GM18909 (cell line): ENCODE measurements around the gene TBCK.

Experiments
- ATAC-seq: cut with Tn5 transposase; IDR thresholded peaks from one replicate; pipeline ENCODE4 v1.9.1; 2021; ENCODE audit warnings: mild to moderate bottlenecking; ENCODE audit not compliant: unreplicated experiment, poor library complexity

Gene TBCK

GRCh38 chr4:106291678-106292077, 24.3 kb downstream of the TBCK start:
- ATAC-seq = no peak

- ATAC-seq = no peak
Measured at GRCh38 chr4:106289737-106290136, 26.3 kb downstream of the TBCK start.

- no peak for ATAC-seq
Measured at GRCh38 chr4:106287353-106287969, 28.5 kb downstream of the TBCK start.

- ATAC-seq = no peak
Measured at GRCh38 chr4:106286611-106287010, 29.4 kb downstream of the TBCK start.

- no peak for ATAC-seq
Measured at GRCh38 chr4:106284227-106284626, 31.8 kb downstream of the TBCK start.

- no peak for ATAC-seq
Measured at GRCh38 chr4:106277140-106277675, 38.8 kb downstream of the TBCK start.

GRCh38 chr4:106273831-106274230, 42.2 kb downstream of the TBCK start:
- no peak for ATAC-seq

GRCh38 chr4:106270736-106271135, 45.3 kb downstream of the TBCK start:
- ATAC-seq = no peak

- ATAC-seq = no peak
Measured at GRCh38 chr4:106269711-106270110, 46.3 kb downstream of the TBCK start.

- no peak for ATAC-seq
Measured at GRCh38 chr4:106268786-106269185, 47.2 kb downstream of the TBCK start.

GRCh38 chr4:106266201-106266600, 49.8 kb downstream of the TBCK start:
- peak; percentile 67 for ATAC-seq

GRCh38 chr4:106264331-106264728, 51.7 kb downstream of the TBCK start:
- no peak for ATAC-seq

- no peak for ATAC-seq
Measured at GRCh38 chr4:106263594-106264330, 52.2 kb downstream of the TBCK start.

- ATAC-seq = no peak
Measured at GRCh38 chr4:106261980-106262379, 54.0 kb downstream of the TBCK start.

GRCh38 chr4:106258145-106259045, 57.6 kb downstream of the TBCK start:
- ATAC-seq = no peak

- no peak for ATAC-seq
Measured at GRCh38 chr4:106256190-106256589, 59.8 kb downstream of the TBCK start.

- no peak for ATAC-seq
Measured at GRCh38 chr4:106255195-106255594, 60.8 kb downstream of the TBCK start.

GRCh38 chr4:106253364-106254129, 62.5 kb downstream of the TBCK start:
- no peak for ATAC-seq

GRCh38 chr4:106247600-106247999, 68.4 kb downstream of the TBCK start:
- no peak for ATAC-seq

- ATAC-seq = no peak
Measured at GRCh38 chr4:106246441-106246840, 69.6 kb downstream of the TBCK start.
